Measurements from ENCODE around the gene MOG. TPM values are rescaled to one million over a fixed set of nuclear protein-coding genes. Genes with fewer than 3 reads are reported as not detected.

The MOG gene
- total RNA-seq, 2 experiments from 2014 or later: not detected

DNA sequence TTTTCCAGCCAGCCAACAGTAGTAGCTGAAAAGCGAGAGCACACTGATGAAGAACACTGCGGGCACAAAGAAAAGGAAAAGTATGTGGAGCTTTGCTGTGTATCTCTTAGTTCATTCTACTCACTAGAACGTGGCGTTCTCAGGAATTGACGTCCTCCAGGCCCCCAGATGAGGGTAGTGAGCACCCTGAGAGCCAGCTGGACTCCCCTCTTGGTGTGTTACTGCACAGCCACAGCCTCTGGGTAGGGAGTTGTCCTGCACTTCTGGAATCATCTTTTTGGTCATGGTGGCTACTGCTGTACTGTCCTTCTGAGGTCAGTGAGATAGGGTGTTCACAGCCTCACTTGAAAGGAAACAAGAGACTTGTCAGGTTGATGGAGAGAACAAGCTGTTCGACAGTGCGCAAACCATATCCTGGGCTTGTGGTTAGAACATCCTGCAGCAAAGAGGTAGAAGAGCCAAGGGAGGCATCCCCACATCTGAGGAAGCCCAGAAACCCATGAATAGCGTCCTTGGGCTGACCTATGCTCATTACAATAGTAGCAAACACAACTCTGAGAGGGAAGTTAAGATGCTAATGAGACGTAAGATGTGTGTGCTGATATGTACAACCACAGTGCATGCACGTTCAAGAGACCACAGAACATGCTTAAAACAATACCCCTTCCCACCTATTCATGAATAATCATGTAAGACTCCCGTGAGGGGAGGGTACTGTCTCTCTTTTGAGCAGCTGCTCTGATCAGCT lies 51.7 kb downstream of the MOG start:
- POLR2A ChIA-PET: interaction anchor here (0.8 to 2.3 kb wide), 7 partner anchors 9 to 127 kb away, joined by 3 to 6 read pairs (median 4); no protein-coding TSS in a partner anchor
- intact Hi-C loops (cut with micrococcal nuclease): loop anchor here (5.0 kb wide), 1 partner anchor 44 kb away; no protein-coding TSS in a partner anchor
- TF ChIP-seq, protein P1, sequence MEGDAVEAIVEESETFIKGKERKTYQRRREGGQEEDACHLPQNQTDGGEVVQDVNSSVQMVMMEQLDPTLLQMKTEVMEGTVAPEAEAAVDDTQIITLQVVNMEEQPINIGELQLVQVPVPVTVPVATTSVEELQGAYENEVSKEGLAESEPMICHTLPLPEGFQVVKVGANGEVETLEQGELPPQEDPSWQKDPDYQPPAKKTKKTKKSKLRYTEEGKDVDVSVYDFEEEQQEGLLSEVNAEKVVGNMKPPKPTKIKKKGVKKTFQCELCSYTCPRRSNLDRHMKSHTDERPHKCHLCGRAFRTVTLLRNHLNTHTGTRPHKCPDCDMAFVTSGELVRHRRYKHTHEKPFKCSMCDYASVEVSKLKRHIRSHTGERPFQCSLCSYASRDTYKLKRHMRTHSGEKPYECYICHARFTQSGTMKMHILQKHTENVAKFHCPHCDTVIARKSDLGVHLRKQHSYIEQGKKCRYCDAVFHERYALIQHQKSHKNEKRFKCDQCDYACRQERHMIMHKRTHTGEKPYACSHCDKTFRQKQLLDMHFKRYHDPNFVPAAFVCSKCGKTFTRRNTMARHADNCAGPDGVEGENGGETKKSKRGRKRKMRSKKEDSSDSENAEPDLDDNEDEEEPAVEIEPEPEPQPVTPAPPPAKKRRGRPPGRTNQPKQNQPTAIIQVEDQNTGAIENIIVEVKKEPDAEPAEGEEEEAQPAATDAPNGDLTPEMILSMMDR (IDR thresholded peaks at IDR 0.05): no peak
- no peaks in the 10 kb centered on the region for H3K9me3 Mint-ChIP-seq
- peak overlapping the region; percentile 65 for H3K27ac Mint-ChIP-seq
- DNase-seq: peak; percentile 84
- CTCF ChIA-PET: interaction anchor here (1.0 to 5.8 kb wide), 12 partner anchors 8 to 126 kb away, joined by 3 to 70 read pairs (median 6); no protein-coding TSS in a partner anchor
- peak; percentile 80 for ATAC-seq
- peaks cover 71% of the 10 kb centered on the region for H3K4me1 Mint-ChIP-seq (ENCODE audit: low read depth)
- H3K4me3 Mint-ChIP-seq: peak overlapping the region; percentile 68
- peaks cover 4% of the 10 kb centered on the region for H3K27me3 Mint-ChIP-seq
- no peaks in the 10 kb centered on the region for H3K36me3 Mint-ChIP-seq (ENCODE audit: low read depth)

DNA sequence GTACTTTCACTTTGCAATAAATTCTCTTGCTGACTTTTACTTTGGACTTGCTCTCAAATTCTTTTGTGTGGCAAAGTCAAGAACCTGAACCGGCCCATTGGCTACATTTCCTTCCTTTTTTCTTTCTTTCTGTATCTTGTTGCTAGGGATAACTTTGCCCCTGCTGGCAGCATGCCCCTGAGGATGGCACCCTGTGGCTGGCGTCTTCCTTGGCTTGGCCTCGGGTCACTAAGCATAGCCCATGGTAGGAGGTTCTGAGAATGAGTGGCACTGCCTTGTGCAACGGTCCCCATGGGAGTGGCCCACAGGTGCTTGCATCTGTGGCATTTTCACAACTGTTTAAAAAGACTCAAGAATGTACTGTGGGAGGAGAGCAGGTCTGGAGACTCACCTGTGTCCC lies 52.3 kb downstream of the MOG start:
- H3K4me1 Mint-ChIP-seq (ENCODE audit: low read depth): peaks cover 71% of the 10 kb centered on the region
- ATAC-seq (no peak), DNase-seq (no peak)
- POLR2A ChIA-PET: interaction anchor here (0.7 to 2.3 kb wide), 5 partner anchors 12 to 126 kb away, joined by 3 to 6 read pairs (median 4); no protein-coding TSS in a partner anchor
- intact Hi-C loops (cut with micrococcal nuclease): loop anchor here (5.0 kb wide), 1 partner anchor 43 kb away; no protein-coding TSS in a partner anchor
- CTCF ChIA-PET: interaction anchor here (1.0 to 5.8 kb wide), 9 partner anchors 10 to 126 kb away, joined by 3 to 70 read pairs (median 7); no protein-coding TSS in a partner anchor
- TF ChIP-seq, protein P1 (IDR thresholded peaks at IDR 0.05): no peak
- H3K27ac Mint-ChIP-seq: peak overlapping the region; percentile 65
- H3K4me3 Mint-ChIP-seq: peak overlapping the region; percentile 68
- no peaks in the 10 kb centered on the region for H3K9me3 Mint-ChIP-seq
- no peaks in the 10 kb centered on the region for H3K27me3 Mint-ChIP-seq
- H3K36me3 Mint-ChIP-seq (ENCODE audit: low read depth): no peaks in the 10 kb centered on the region

DNA sequence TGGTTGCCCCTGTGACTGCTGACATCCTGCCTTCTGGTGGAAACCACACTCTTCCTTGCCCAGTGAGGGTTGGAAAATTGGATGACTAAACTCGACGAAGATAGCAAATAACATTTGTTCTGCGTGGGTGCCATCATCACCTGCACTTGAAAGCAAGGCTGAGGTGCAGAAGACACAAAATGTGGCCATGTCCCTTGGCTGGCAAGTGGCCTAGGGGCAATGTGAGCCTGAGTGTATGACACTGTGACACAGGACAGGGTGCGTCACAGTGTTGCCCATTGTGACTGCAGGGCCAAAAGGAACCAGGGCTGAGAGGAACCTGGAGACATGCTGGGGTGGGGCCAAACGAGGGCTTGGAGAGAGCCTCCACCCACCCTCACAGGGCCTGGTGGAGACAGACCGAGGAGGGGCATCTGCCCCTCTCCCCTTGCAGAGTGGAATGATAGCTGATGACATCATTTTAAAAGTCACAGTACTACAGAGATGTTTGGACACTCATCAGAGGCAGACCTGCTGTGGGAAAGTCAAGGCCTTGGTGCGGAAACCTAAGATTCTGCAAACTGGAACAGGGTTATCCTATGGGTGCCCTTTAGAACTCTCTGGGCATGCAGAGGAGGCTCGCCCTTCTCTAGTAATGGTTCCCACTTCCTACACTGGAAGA lies 53.5 kb downstream of the MOG start:
- Mint-ChIP-seq H3K9me3 (no peaks in the 10 kb centered on the region), H3K27me3 (no peaks in the 10 kb centered on the region), H3K27ac (peak overlapping the region; percentile 75), H3K4me3 (no peak overlapping the region), H3K4me1 (ENCODE audit: low read depth) (peaks cover 77% of the 10 kb centered on the region), H3K36me3 (ENCODE audit: low read depth) (no peaks in the 10 kb centered on the region)
- ChIA-PET POLR2A (interaction anchor here (0.6 to 1.4 kb wide), 3 partner anchors 11 to 39 kb away, joined by 3 to 4 read pairs (median 3); no protein-coding TSS in a partner anchor), CTCF (interaction anchor here (1.1 to 3.2 kb wide), 4 partner anchors 8 to 15 kb away, joined by 3 to 8 read pairs (median 6); partner anchors contain the start of gene HLA-F)
- DNase-seq (peak; percentile 33), ATAC-seq (peak; percentile 8)
- intact Hi-C loops (cut with micrococcal nuclease): no loop called here
- TF ChIP-seq, protein P1 (IDR thresholded peaks at IDR 0.05): no peak

DNA sequence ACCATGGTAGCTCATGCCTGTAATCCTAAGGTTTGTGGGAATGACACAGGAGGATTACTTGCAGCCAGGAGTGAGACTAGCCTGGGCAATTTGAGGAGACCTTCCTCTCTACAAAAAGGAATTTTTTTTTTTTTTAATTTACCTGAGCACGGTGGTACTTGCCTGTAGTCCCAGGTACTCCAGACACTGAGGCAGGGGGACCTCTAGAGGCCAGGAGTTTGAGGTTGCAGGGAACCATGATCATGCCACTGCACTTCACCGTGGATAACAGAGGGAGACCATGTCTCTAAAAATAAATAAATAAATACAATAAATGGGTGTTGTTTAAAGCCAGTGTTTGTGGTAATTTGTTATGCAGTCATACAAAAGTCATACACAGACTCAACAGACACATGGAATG lies 64.0 kb downstream of the MOG start:
- H3K4me3 Mint-ChIP-seq: no peak overlapping the region
- no peaks in the 10 kb centered on the region for H3K9me3 Mint-ChIP-seq
- intact Hi-C loops (cut with micrococcal nuclease): no loop called here
- peak; percentile 40 for DNase-seq
- TF ChIP-seq, protein P1 (IDR thresholded peaks at IDR 0.05): no peak
- no peaks in the 10 kb centered on the region for H3K27me3 Mint-ChIP-seq
- ChIA-PET CTCF (interaction anchor here (1.0 kb wide), 1 partner anchor 12 kb away, joined by 3 read pairs; no protein-coding TSS in a partner anchor), POLR2A (interaction anchor here (0.8 to 1.4 kb wide), 2 partner anchors 11 to 12 kb away, joined by 3 read pairs; no protein-coding TSS in a partner anchor)
- H3K27ac Mint-ChIP-seq: no peak overlapping the region
- ATAC-seq: no peak
- H3K4me1 Mint-ChIP-seq (ENCODE audit: low read depth): peaks cover 29% of the 10 kb centered on the region
- peaks cover 23% of the 10 kb centered on the region for H3K36me3 Mint-ChIP-seq (ENCODE audit: low read depth)

Other genes with a start within 250 kb of the MOG start
- gene OR12D1, start 242.2 kb upstream of the MOG start, total RNA-seq: not detected
- gene OR10C1, start 217.8 kb upstream of the MOG start, total RNA-seq: not detected
- gene OR11A1, start 200.0 kb upstream of the MOG start, total RNA-seq: not detected
- gene OR2H1, start 199.9 kb upstream of the MOG start, total RNA-seq: not detected
- gene MAS1L, start 169.1 kb upstream of the MOG start, total RNA-seq: not detected
- gene UBD, start 97.4 kb upstream of the MOG start, total RNA-seq: under 1 TPM; 0.50 to 0.67 TPM
- not detected for gene OR2H2, start 72.0 kb upstream of the MOG start, total RNA-seq
- gene GABBR1, start 23.9 kb upstream of the MOG start, total RNA-seq: 10 to 100 TPM; 10.8 to 10.9 TPM
- gene ZFP57, start 24.1 kb downstream of the MOG start, total RNA-seq: not detected
- 100 to 1,000 TPM; 172 TPM for gene HLA-F, start 66.3 kb downstream of the MOG start, total RNA-seq
- gene HLA-G, start 170.7 kb downstream of the MOG start, total RNA-seq: 1 to 10 TPM; 3.0 to 3.8 TPM